Rectal smooth muscle tissue (tissue), 1 donor: ENCODE results near the gene BCAS1.

Experiments used
- H3K27ac ChIP-seq: one replicate; pipeline ENCODE4 v1.7.0; 2013; ENCODE audit warnings: low read depth, low read length, inconsistent platforms
- H3K27me3 ChIP-seq: one replicate; pipeline ENCODE4 v1.7.0; 2013; ENCODE audit warnings: low read length; ENCODE audit not compliant: control insufficient read depth, insufficient read depth
- H3K36me3 ChIP-seq: one replicate; pipeline ENCODE4 v1.7.0; 2013; ENCODE audit warnings: low read length; ENCODE audit not compliant: control insufficient read depth, insufficient read depth
- H3K4me1 ChIP-seq: one replicate; pipeline ENCODE4 v1.7.0; 2013; ENCODE audit warnings: low read length; ENCODE audit not compliant: control insufficient read depth, insufficient read depth
- H3K4me3 ChIP-seq: one replicate; pipeline ENCODE4 v1.7.0; 2013; ENCODE audit warnings: low read length
- H3K9ac ChIP-seq: one replicate; pipeline ENCODE4 v1.7.0; 2013; ENCODE audit warnings: low read length

The BCAS1 gene

GRCh38 chr20:54051068-54051467 is 19.3 kb downstream of the BCAS1 start:
- Histone ChIP-seq H3K9ac (no peak overlapping the region), H3K4me3 (no peak overlapping the region), H3K4me1 (no peaks in the 10 kb centered on the region), H3K27ac (no peak overlapping the region), H3K27me3 (no peaks in the 10 kb centered on the region), H3K36me3 (no peaks in the 10 kb centered on the region)

- Histone ChIP-seq H3K27me3 (no peaks in the 10 kb centered on the region), H3K4me3 (no peak overlapping the region), H3K9ac (no peak overlapping the region), H3K36me3 (no peaks in the 10 kb centered on the region), H3K27ac (peak overlapping the region; percentile 44), H3K4me1 (no peaks in the 10 kb centered on the region)
Observed at GRCh38 chr20:54048891-54049545, 21.4 kb downstream of the BCAS1 start.

GRCh38 chr20:54048481-54048880 is 21.9 kb downstream of the BCAS1 start:
- H3K36me3 ChIP-seq = no peaks in the 10 kb centered on the region
- no peaks in the 10 kb centered on the region for H3K27me3 ChIP-seq
- H3K9ac ChIP-seq = no peak overlapping the region
- H3K27ac ChIP-seq = peak overlapping the region; percentile 44
- H3K4me3 ChIP-seq = no peak overlapping the region
- no peaks in the 10 kb centered on the region for H3K4me1 ChIP-seq

- Histone ChIP-seq H3K27me3 (no peaks in the 10 kb centered on the region), H3K36me3 (no peaks in the 10 kb centered on the region), H3K4me1 (no peaks in the 10 kb centered on the region), H3K4me3 (no peak overlapping the region), H3K9ac (no peak overlapping the region), H3K27ac (no peak overlapping the region)
Observed at GRCh38 chr20:54047720-54048119, 22.7 kb downstream of the BCAS1 start.

GRCh38 chr20:54047048-54047447 is 23.3 kb downstream of the BCAS1 start:
- H3K36me3 ChIP-seq = no peaks in the 10 kb centered on the region
- H3K4me1 ChIP-seq = no peaks in the 10 kb centered on the region
- no peak overlapping the region for H3K9ac ChIP-seq
- no peak overlapping the region for H3K27ac ChIP-seq
- no peak overlapping the region for H3K4me3 ChIP-seq
- H3K27me3 ChIP-seq = no peaks in the 10 kb centered on the region

GRCh38 chr20:54044156-54044555 is 26.2 kb downstream of the BCAS1 start:
- Histone ChIP-seq H3K4me1 (no peaks in the 10 kb centered on the region), H3K4me3 (no peak overlapping the region), H3K9ac (no peak overlapping the region), H3K27me3 (no peaks in the 10 kb centered on the region), H3K36me3 (no peaks in the 10 kb centered on the region), H3K27ac (no peak overlapping the region)

- no peak overlapping the region for H3K4me3 ChIP-seq
- no peaks in the 10 kb centered on the region for H3K27me3 ChIP-seq
- H3K27ac ChIP-seq = no peak overlapping the region
- H3K36me3 ChIP-seq = no peaks in the 10 kb centered on the region
- no peaks in the 10 kb centered on the region for H3K4me1 ChIP-seq
- no peak overlapping the region for H3K9ac ChIP-seq
Observed at GRCh38 chr20:54043076-54043967, 27.1 kb downstream of the BCAS1 start.

- Histone ChIP-seq H3K4me3 (no peak overlapping the region), H3K27me3 (no peaks in the 10 kb centered on the region), H3K9ac (no peak overlapping the region), H3K36me3 (no peaks in the 10 kb centered on the region), H3K27ac (no peak overlapping the region), H3K4me1 (no peaks in the 10 kb centered on the region)
Observed at GRCh38 chr20:54042021-54042420, 28.4 kb downstream of the BCAS1 start.

- H3K36me3 ChIP-seq = no peaks in the 10 kb centered on the region
- no peak overlapping the region for H3K27ac ChIP-seq
- H3K4me1 ChIP-seq = no peaks in the 10 kb centered on the region
- H3K27me3 ChIP-seq = no peaks in the 10 kb centered on the region
- H3K4me3 ChIP-seq = no peak overlapping the region
- no peak overlapping the region for H3K9ac ChIP-seq
Observed at GRCh38 chr20:54041336-54041735, 29.1 kb downstream of the BCAS1 start.

GRCh38 chr20:54040531-54040930 is 29.9 kb downstream of the BCAS1 start:
- H3K4me1 ChIP-seq = no peaks in the 10 kb centered on the region
- no peak overlapping the region for H3K4me3 ChIP-seq
- no peaks in the 10 kb centered on the region for H3K27me3 ChIP-seq
- no peak overlapping the region for H3K27ac ChIP-seq
- H3K36me3 ChIP-seq = no peaks in the 10 kb centered on the region
- H3K9ac ChIP-seq = no peak overlapping the region

GRCh38 chr20:54038961-54039360 is 31.4 kb downstream of the BCAS1 start:
- Histone ChIP-seq H3K9ac (no peak overlapping the region), H3K27me3 (no peaks in the 10 kb centered on the region), H3K4me3 (no peak overlapping the region), H3K36me3 (no peaks in the 10 kb centered on the region), H3K4me1 (no peaks in the 10 kb centered on the region), H3K27ac (no peak overlapping the region)

GRCh38 chr20:54037525-54037924 is 32.9 kb downstream of the BCAS1 start:
- H3K4me3 ChIP-seq = no peak overlapping the region
- H3K27me3 ChIP-seq = no peaks in the 10 kb centered on the region
- H3K36me3 ChIP-seq = no peaks in the 10 kb centered on the region
- H3K9ac ChIP-seq = no peak overlapping the region
- no peaks in the 10 kb centered on the region for H3K4me1 ChIP-seq
- H3K27ac ChIP-seq = no peak overlapping the region

GRCh38 chr20:54029643-54030042 is 40.8 kb downstream of the BCAS1 start:
- Histone ChIP-seq H3K36me3 (no peaks in the 10 kb centered on the region), H3K4me3 (no peak overlapping the region), H3K4me1 (no peaks in the 10 kb centered on the region), H3K27me3 (no peaks in the 10 kb centered on the region), H3K27ac (no peak overlapping the region), H3K9ac (no peak overlapping the region)
